ENCODE data around the gene NFATC2.

The NFATC2 gene

GRCh38 chr20:51452734-51453365 lies 89.7 kb downstream of the NFATC2 start:
- in situ Hi-C loops (cut with MboI; ENCODE audit: low sequenced_read_pairs, unreplicated experiment): no loop called here
- no peak for DNase-seq (ENCODE audit: low spot score)
- no peak for TF ChIP-seq CTCF (IDR thresholded peaks at IDR 0.05; ENCODE audit: borderline replicate concordance, control extremely low read depth, extremely low read depth, insufficient read depth, missing control alignments)

GRCh38 chr20:51452091-51452613 lies 90.4 kb downstream of the NFATC2 start:
- DNase-seq (ENCODE audit: low spot score): no peak
- in situ Hi-C loops (cut with MboI; ENCODE audit: low sequenced_read_pairs, unreplicated experiment): no loop called here
- no peak for TF ChIP-seq CTCF (IDR thresholded peaks at IDR 0.05; ENCODE audit: borderline replicate concordance, control extremely low read depth, extremely low read depth, insufficient read depth, missing control alignments)

GRCh38 chr20:51451484-51451883 lies 91.0 kb downstream of the NFATC2 start:
- in situ Hi-C loops (cut with MboI; ENCODE audit: low sequenced_read_pairs, unreplicated experiment): no loop called here
- no peak for DNase-seq (ENCODE audit: low spot score)
- TF ChIP-seq CTCF (IDR thresholded peaks at IDR 0.05; ENCODE audit: borderline replicate concordance, control extremely low read depth, extremely low read depth, insufficient read depth, missing control alignments): no peak

- TF ChIP-seq CTCF (IDR thresholded peaks at IDR 0.05; ENCODE audit: borderline replicate concordance, control extremely low read depth, extremely low read depth, insufficient read depth, missing control alignments): no peak
- DNase-seq (ENCODE audit: low spot score): no peak
- in situ Hi-C loops (cut with MboI; ENCODE audit: low sequenced_read_pairs, unreplicated experiment): no loop called here
Observed at GRCh38 chr20:51450984-51451383, 91.5 kb downstream of the NFATC2 start.

- in situ Hi-C loops (cut with MboI; ENCODE audit: low sequenced_read_pairs, unreplicated experiment): no loop called here
- TF ChIP-seq CTCF (IDR thresholded peaks at IDR 0.05; ENCODE audit: borderline replicate concordance, control extremely low read depth, extremely low read depth, insufficient read depth, missing control alignments): no peak
Observed at GRCh38 chr20:51450221-51450712, 92.3 kb downstream of the NFATC2 start.

GRCh38 chr20:51449498-51450220 lies 92.9 kb downstream of the NFATC2 start:
- no peak for TF ChIP-seq CTCF (IDR thresholded peaks at IDR 0.05; ENCODE audit: borderline replicate concordance, control extremely low read depth, extremely low read depth, insufficient read depth, missing control alignments)
- DNase-seq (ENCODE audit: low spot score): no peak
- in situ Hi-C loops (cut with MboI; ENCODE audit: low sequenced_read_pairs, unreplicated experiment): no loop called here

More at GRCh38 chr20:51450221-51450712, 92.3 kb downstream of the NFATC2 start:
- DNase-seq (ENCODE audit: low spot score): no peak
